Measurements from ENCODE around the gene TMX4. TPM values are rescaled to one million over a fixed set of nuclear protein-coding genes. Genes with fewer than 3 reads are reported as not detected.
"Not testable (repeated sequence)": the region's sequence is repeated elsewhere in the genome, so short reads cannot be mapped to it uniquely, and the experiment has no call there.

The TMX4 gene
- total and polyA plus RNA-seq, 5 donors = 77.1 to 220 (median 203) TPM

- H3K27ac ChIP-seq (ENCODE audit: low read length) = no peak overlapping the region
- intact Hi-C loops (cut with DNase I) = loop anchor here in 2 of 4 donors (10.0 kb wide), 2 partner anchors 75 to 675 kb away; no protein-coding TSS in a partner anchor
- ATAC-seq (no peak), DNase-seq (no peak)
- H3K4me3 ChIP-seq (ENCODE audit: low read length) = no peak overlapping the region
- no peaks in the 10 kb centered on the region for H3K27me3 ChIP-seq (ENCODE audit: control insufficient read depth, insufficient read depth)
- H3K9me3 ChIP-seq (ENCODE audit: control insufficient read depth, low read length) = no peaks in the 10 kb centered on the region
- 92% methylated on average over 3 of the region's 3 CpGs for WGBS
- H3K4me1 ChIP-seq (ENCODE audit: control insufficient read depth, insufficient read depth, low read length) = no peaks in the 10 kb centered on the region
These were observed 29.7 kb upstream of the TMX4 start for GRCh38 chr20:8049310-8049709.

- ATAC-seq (no peak), DNase-seq (no peak)
- Histone ChIP-seq H3K4me3 (ENCODE audit: low read length) (no peak overlapping the region), H3K27me3 (ENCODE audit: control insufficient read depth, insufficient read depth) (no peaks in the 10 kb centered on the region), H3K9me3 (ENCODE audit: control insufficient read depth, low read length) (no peaks in the 10 kb centered on the region), H3K27ac (ENCODE audit: low read length) (no peak overlapping the region), H3K4me1 (ENCODE audit: control insufficient read depth, insufficient read depth, low read length) (no peaks in the 10 kb centered on the region)
- WGBS = 83% methylated on average over 1 of the region's 1 CpG
- intact Hi-C loops (cut with DNase I) = loop anchor here in 2 of 4 donors (10.0 kb wide), 2 partner anchors 79 to 679 kb away; no protein-coding TSS in a partner anchor
These were observed 26.4 kb upstream of the TMX4 start for GRCh38 chr20:8045946-8046345.

- Histone ChIP-seq H3K27ac (ENCODE audit: low read length) (no peak overlapping the region), H3K4me3 (ENCODE audit: low read length) (no peak overlapping the region), H3K4me1 (ENCODE audit: control insufficient read depth, insufficient read depth, low read length) (no peaks in the 10 kb centered on the region), H3K27me3 (ENCODE audit: control insufficient read depth, insufficient read depth) (no peaks in the 10 kb centered on the region), H3K9me3 (ENCODE audit: control insufficient read depth, low read length) (no peaks in the 10 kb centered on the region)
- intact Hi-C loops (cut with DNase I) = loop anchor here (2.0 to 10.0 kb wide), 6 partner anchors 81 to 681 kb away; no protein-coding TSS in a partner anchor
- peak in 1 of 3 donors; percentile 36 for DNase-seq
- 31% methylated on average over 13 of the region's 13 CpGs for WGBS
- peak; percentile 47 to 68 for ATAC-seq
These were observed 24.2 kb upstream of the TMX4 start for GRCh38 chr20:8043687-8044282.

- no peaks in the 10 kb centered on the region for H3K4me1 ChIP-seq (ENCODE audit: control insufficient read depth, insufficient read depth, low read length)
- no peak overlapping the region for H3K4me3 ChIP-seq (ENCODE audit: low read length)
- no peaks in the 10 kb centered on the region for H3K27me3 ChIP-seq (ENCODE audit: control insufficient read depth, insufficient read depth)
- H3K9me3 ChIP-seq (ENCODE audit: control insufficient read depth, low read length) = no peaks in the 10 kb centered on the region
- no peak overlapping the region for H3K27ac ChIP-seq (ENCODE audit: low read length)
- ATAC-seq (no peak), DNase-seq (no peak)
- 85% methylated on average over 2 of the region's 2 CpGs for WGBS
- intact Hi-C loops (cut with DNase I) = no loop called here
These were observed 19.5 kb upstream of the TMX4 start for GRCh38 chr20:8039042-8039441.

GRCh38 chr20:8036771-8037170 lies 17.2 kb upstream of the TMX4 start:
- Histone ChIP-seq H3K27me3 (ENCODE audit: control insufficient read depth, insufficient read depth) (no peaks in the 10 kb centered on the region), H3K27ac (ENCODE audit: low read length) (no peak overlapping the region), H3K4me1 (ENCODE audit: control insufficient read depth, insufficient read depth, low read length) (no peaks in the 10 kb centered on the region), H3K9me3 (ENCODE audit: control insufficient read depth, low read length) (no peaks in the 10 kb centered on the region), H3K4me3 (ENCODE audit: low read length) (no peak overlapping the region)
- no peak for ATAC-seq
- intact Hi-C loops (cut with DNase I) = no loop called here
- 95% methylated on average over 2 of the region's 2 CpGs for whole genome bisulfite sequencing
- DNase-seq = no peak

GRCh38 chr20:8033151-8033841 lies 13.7 kb upstream of the TMX4 start:
- intact Hi-C loops (cut with DNase I) = no loop called here
- Histone ChIP-seq H3K9me3 (ENCODE audit: control insufficient read depth, low read length) (no peaks in the 10 kb centered on the region), H3K27me3 (ENCODE audit: control insufficient read depth, insufficient read depth) (no peaks in the 10 kb centered on the region), H3K4me1 (ENCODE audit: control insufficient read depth, insufficient read depth, low read length) (no peaks in the 10 kb centered on the region), H3K4me3 (ENCODE audit: low read length) (no peak overlapping the region), H3K27ac (ENCODE audit: low read length) (no peak overlapping the region)
- no peak for DNase-seq
- no peak for ATAC-seq
- WGBS = 85% methylated on average over 7 of the region's 7 CpGs

GRCh38 chr20:8032499-8032898 lies 12.9 kb upstream of the TMX4 start:
- Histone ChIP-seq H3K4me3 (ENCODE audit: low read length) (no peak overlapping the region), H3K9me3 (ENCODE audit: control insufficient read depth, low read length) (no peaks in the 10 kb centered on the region), H3K4me1 (ENCODE audit: control insufficient read depth, insufficient read depth, low read length) (no peaks in the 10 kb centered on the region), H3K27me3 (ENCODE audit: control insufficient read depth, insufficient read depth) (no peaks in the 10 kb centered on the region), H3K27ac (ENCODE audit: low read length) (no peak overlapping the region)
- no peak for DNase-seq
- no peak for ATAC-seq
- intact Hi-C loops (cut with DNase I) = no loop called here
- WGBS = 86% methylated on average over 2 of the region's 2 CpGs

GRCh38 chr20:8031539-8031938 lies 12.0 kb upstream of the TMX4 start:
- DNase-seq; H3K27me3 ChIP-seq (ENCODE audit: control insufficient read depth, insufficient read depth); ATAC-seq; H3K4me1 ChIP-seq (ENCODE audit: control insufficient read depth, insufficient read depth, low read length); H3K4me3 ChIP-seq (ENCODE audit: low read length); H3K9me3 ChIP-seq (ENCODE audit: control insufficient read depth, low read length); intact Hi-C loops (cut with DNase I); H3K27ac ChIP-seq (ENCODE audit: low read length): not testable (repeated sequence)

- H3K27ac ChIP-seq (ENCODE audit: low read length) = peak overlapping the region; percentile 13
- no peaks in the 10 kb centered on the region for H3K4me1 ChIP-seq (ENCODE audit: control insufficient read depth, insufficient read depth, low read length)
- WGBS = 70% methylated on average over 10 of the region's 10 CpGs
- no peak overlapping the region for H3K4me3 ChIP-seq (ENCODE audit: low read length)
- ATAC-seq (peak in 1 of 2 donors; percentile 9), DNase-seq (peak; percentile 29 to 45 (median 33))
- intact Hi-C loops (cut with DNase I) = no loop called here
- H3K27me3 ChIP-seq (ENCODE audit: control insufficient read depth, insufficient read depth) = no peaks in the 10 kb centered on the region
- no peaks in the 10 kb centered on the region for H3K9me3 ChIP-seq (ENCODE audit: control insufficient read depth, low read length)
These were observed 2.1 kb upstream of the TMX4 start for GRCh38 chr20:8021541-8022269.

GRCh38 chr20:8020314-8021079 lies 936 bp upstream of the TMX4 start:
- no peaks in the 10 kb centered on the region for H3K27me3 ChIP-seq (ENCODE audit: control insufficient read depth, insufficient read depth)
- H3K27ac ChIP-seq (ENCODE audit: low read length) = no peak overlapping the region
- H3K4me1 ChIP-seq (ENCODE audit: control insufficient read depth, insufficient read depth, low read length) = no peaks in the 10 kb centered on the region
- intact Hi-C loops (cut with DNase I) = no loop called here
- ATAC-seq (no peak), DNase-seq (no peak)
- 54% methylated on average over 3 of the region's 3 CpGs for WGBS
- H3K4me3 ChIP-seq (ENCODE audit: low read length) = no peak overlapping the region
- no peaks in the 10 kb centered on the region for H3K9me3 ChIP-seq (ENCODE audit: control insufficient read depth, low read length)

GRCh38 chr20:8019998-8020247 lies 362 bp upstream of the TMX4 start:
- ATAC-seq (no peak), DNase-seq (no peak)
- no peak overlapping the region for H3K27ac ChIP-seq (ENCODE audit: low read length)
- intact Hi-C loops (cut with DNase I) = no loop called here
- 1% methylated on average over 3 of the region's 3 CpGs for WGBS
- H3K9me3 ChIP-seq (ENCODE audit: control insufficient read depth, low read length) = no peaks in the 10 kb centered on the region
- no peaks in the 10 kb centered on the region for H3K4me1 ChIP-seq (ENCODE audit: control insufficient read depth, insufficient read depth, low read length)
- H3K4me3 ChIP-seq (ENCODE audit: low read length) = peak overlapping the region; percentile 59
- H3K27me3 ChIP-seq (ENCODE audit: control insufficient read depth, insufficient read depth) = no peaks in the 10 kb centered on the region
